K562 (cell line): ENCODE results near the gene MLH3. TPM values are rescaled to one million over a fixed set of nuclear protein-coding genes. Genes with fewer than 3 reads are reported as not detected.

ENCODE experiments used
- ATAC-seq: fragments of 200-7000 bp; cut with Tn5 transposase; 3 replicates; pipeline ENCODE4 v1.9.1; 2020; ENCODE audit warnings: moderate library complexity
- BruUV-seq: library from RNA; stranded (reverse); fragments of 400-500 nt; replicated peaks from 2 replicates; lab custom pipeline; 2021; lab: Mats Ljungman, UMichigan
- CTCF ChIA-PET: fragments of 300-600 bp; formaldehyde crosslinking; extraction: SDS; loops from one replicate; lab custom pipeline; 2021; ENCODE audit warnings: low intra/inter-chr PET ratio; lab: Yijun Ruan, JAX
- POLR2A ChIA-PET: fragments of 300-600, 350-650 bp; sonication (Branson Sonifier 250); formaldehyde crosslinking; extraction: SDS; loops from one replicate; lab custom pipeline; 2021; ENCODE audit warnings: antibody characterized with exemption, inconsistent platforms; lab: Yijun Ruan, JAX
- DNase-seq, 4 experiments: peaks; one replicate each; pipeline versions ENCODE4 v3.0.0 to v3.0.0-alpha.2; 2011 to 2018; ENCODE audit warnings: low spot score in 3 of 4, mixed read lengths in 3 of 4; ENCODE audit errors: extremely low read depth in 1 of 4
- FAIRE-seq: peaks from 2 replicates; lab custom pipeline; 2011; peaks lifted over from hg19 to GRCh38; lab: Jason Lieb, UNC
- H2AFZ ChIP-seq: 2 replicates; pipeline ENCODE4 v1.6.0; 2011; ENCODE audit warnings: low read depth, low read length, control low read depth, inconsistent platforms
- H3K27ac ChIP-seq: fragments of 200-600 bp; 3 replicates; pipeline ENCODE4 v1.8.0; 2011; ENCODE audit warnings: low read depth, mild to moderate bottlenecking, control low read depth, inconsistent platforms, low read length, moderate library complexity, mixed read lengths; ENCODE audit errors: extremely low read depth
- H3K27me3 ChIP-seq, 2 experiments: fragments of 300-600 bp in 1 of 2; 2 replicates in 1 of 2; 3 replicates in 1 of 2; pipeline versions ENCODE4 v1.6.0 to v1.8.0; 2011; ENCODE audit warnings: inconsistent platforms in 2 of 2, low read length in 2 of 2, mild to moderate bottlenecking in 1 of 2, mixed read lengths in 1 of 2, moderate library complexity in 1 of 2; ENCODE audit not compliant: control insufficient read depth in 2 of 2, insufficient read depth in 2 of 2
- H3K36me3 ChIP-seq: fragments of 300-600 bp; 3 replicates; pipeline ENCODE4 v1.8.0; 2011; ENCODE audit warnings: mild to moderate bottlenecking, low read length, inconsistent platforms; ENCODE audit not compliant: control insufficient read depth, insufficient read depth
- H3K4me1 ChIP-seq, 2 experiments: fragments of 200-600 bp in 1 of 2; replicated peaks in 1 of 2; 2 replicates in 1 of 2; 3 replicates in 1 of 2; pipeline versions ENCODE4 v1.5.1 to v1.8.0; 2011; ENCODE audit warnings: inconsistent platforms in 2 of 2, low read length in 2 of 2, mild to moderate bottlenecking in 1 of 2, mixed read lengths in 1 of 2, moderate library complexity in 1 of 2; ENCODE audit not compliant: control insufficient read depth in 2 of 2, insufficient read depth in 2 of 2
- H3K4me2 ChIP-seq: 2 replicates; pipeline ENCODE4 v1.6.1; 2011; ENCODE audit warnings: low read length, control low read depth, inconsistent platforms, mixed read lengths; ENCODE audit not compliant: insufficient read depth
- H3K4me3 ChIP-seq: fragments of 200-600 bp; sonication (generic), shearing (Covaris generic); 2 replicates; pipeline ENCODE4 v1.5.1; 2016; ENCODE audit warnings: control low read depth, inconsistent platforms
- H3K79me2 ChIP-seq: fragments of 200-600 bp; 3 replicates; pipeline ENCODE4 v1.8.0; 2011; ENCODE audit warnings: low read length, inconsistent platforms; ENCODE audit not compliant: control insufficient read depth, insufficient read depth
- H3K9ac ChIP-seq, 2 experiments: 2 replicates each; pipeline versions ENCODE4 v1.6.0 to v1.6.1; 2011; ENCODE audit warnings: low read depth in 2 of 2, low read length in 2 of 2, control low read depth in 1 of 2, inconsistent platforms in 1 of 2, mild to moderate bottlenecking in 1 of 2, mixed read lengths in 1 of 2; ENCODE audit not compliant: insufficient read depth in 1 of 2
- H3K9me1 ChIP-seq: one replicate; pipeline ENCODE4 v1.6.0; 2011; ENCODE audit warnings: inconsistent platforms, mild to moderate bottlenecking, low read length, moderate library complexity; ENCODE audit not compliant: control insufficient read depth, insufficient read depth
- H3K9me3 ChIP-seq: replicated peaks from 2 replicates; pipeline ENCODE4 v1.5.1; 2011; ENCODE audit warnings: low read depth, low read length, inconsistent platforms; ENCODE audit not compliant: control insufficient read depth, insufficient read depth
- H4K20me1 ChIP-seq: replicated peaks from 2 replicates; pipeline ENCODE4 v1.6.1; 2011; ENCODE audit warnings: low read length, inconsistent platforms, mixed read lengths; ENCODE audit not compliant: control insufficient read depth, insufficient read depth
- MBD1 ChIP-seq: fragments of 250-450 bp; sonication (Bioruptor Pico); IDR thresholded peaks from 2 replicates; pipeline ENCODE4 v1.8.0; 2022; ENCODE audit warnings: inconsistent platforms
- ZBED1 ChIP-seq: IDR thresholded peaks from 2 replicates; pipeline ENCODE4 v1.6.1; 2014
- ZNF175 ChIP-seq: fragments of 200-800 bp; sonication (Bioruptor generic); IDR thresholded peaks from 2 replicates; pipeline ENCODE4 v1.6.1; 2016; ENCODE audit warnings: low read depth, mild to moderate bottlenecking, missing genetic modification characterization, missing compliant biosample characterization
- ZNF316 ChIP-seq: fragments of 450-650 bp; IDR thresholded peaks from 2 replicates; pipeline ENCODE4 v1.6.1; 2016
- WGBS: fragments of 100-300 bp; shearing (Covaris generic); methylation state at CpG from one replicate; pipeline ENCODE4 v1.1.6; 2016; ENCODE audit warnings: low coverage, mixed read lengths; ENCODE audit not compliant: insufficient coverage; ENCODE audit errors: missing lambda C conversion rate; 5-methylcytosine and 5-hydroxymethylcytosine counted together
- in situ Hi-C: fragments of 300-500 bp; cut with MboI; formaldehyde crosslinking; loops from 4 replicates; pipeline ENCODE4 v1.15.0; 2018; ENCODE audit warnings: inconsistent platforms, mixed read lengths
- intact Hi-C: fragments of 100-400 bp; cut with micrococcal nuclease; formaldehyde crosslinking; loops from 2 replicates; pipeline ENCODE4 v1.14.2; 2022
- polyA plus RNA-seq, 8 experiments: library from polyadenylated mRNA; depleted of rRNA in 4 of 8; stranded (reverse) in 5 of 8; unstranded in 3 of 8; fragments of >200 nt; fragmentation: Nextera tagmentation in 2 of 8; fragmentation: Illumina TruSeq in 1 of 8; extraction: Ambion mirVana in 2 of 8; extraction: Trizol in 1 of 8; gene quantifications; 2 replicates each; pipeline versions ENCODE4 v1.2.1 to v1.2.3, GENCODE V29; 2011 to 2014; ENCODE audit warnings: inconsistent platforms in 1 of 8, missing spikeins in 1 of 8
- total RNA-seq, 7 experiments: library from RNA; depleted of rRNA in 6 of 7; stranded (reverse); fragments of >200 nt in 6 of 7; fragmentation: Illumina TruSeq in 2 of 7; extraction: Trizol in 2 of 7; gene quantifications; 2 replicates each; pipeline versions ENCODE4 v1.2.1 to v1.2.3, GENCODE V29; 2011 to 2021; ENCODE audit warnings: low replicate concordance in 1 of 7

The MLH3 gene
- total and polyA plus RNA-seq, 9 of the 15 experiments (the other 6 are each of a cell fraction or from before 2014, with no cell fraction given): 5.9 to 15.3 (median 10.7) TPM

GRCh38 chr14:74984236-74985027 is 66.8 kb downstream of the MLH3 start:
- WGBS: 68% methylated on average over 11 of the region's 16 CpGs
- no peak for FAIRE-seq
- in situ Hi-C loops: no loop called here
- ATAC-seq: no peak
- Histone ChIP-seq H3K4me1 (peaks cover 0 to 21% of the 10 kb centered on the region in 2 experiments; a peak in 2 of 5 replicates), H3K9ac (no peak overlapping the region), H3K4me3 (no peak overlapping the region)
- no peak for TF ChIP-seq MBD1
- no peak for TF ChIP-seq ZBED1
- TF ChIP-seq, all 486 proteins: peak for 0
- intact Hi-C loops: no loop called here
- Histone ChIP-seq H3K27ac (no peak overlapping the region), H3K36me3 (no peaks in the 10 kb centered on the region), H4K20me1 (no peaks in the 10 kb centered on the region), H2AFZ (no peak overlapping the region), H3K9me1 (no peaks in the 10 kb centered on the region), H3K9me3 (no peaks in the 10 kb centered on the region), H3K4me2 (no peak overlapping the region), H3K79me2 (no peaks in the 10 kb centered on the region), H3K27me3 (no peaks in the 10 kb centered on the region)
- CTCF ChIA-PET: no interaction called here
- no TSS peak for BruUV-seq
- DNase-seq: no peak
- POLR2A ChIA-PET: no interaction called here

- BruUV-seq: no TSS peak
- H3K4me3 ChIP-seq: no peak overlapping the region
- H3K36me3 ChIP-seq: no peaks in the 10 kb centered on the region
- WGBS: 75% methylated on average over 1 of the region's 1 CpG
- ATAC-seq (no peak), DNase-seq (no peak)
- no peak overlapping the region for H2AFZ ChIP-seq
- no peaks in the 10 kb centered on the region for H3K79me2 ChIP-seq
- no peak overlapping the region for H3K4me2 ChIP-seq
- peaks cover 0 to 26% of the 10 kb centered on the region in 2 experiments; a peak in 2 of 5 replicates for H3K4me1 ChIP-seq
- TF ChIP-seq ZNF316 (peak; percentile 12; the same call in 1 of the 2 replicates), ZNF175 (no peak)
- TF ChIP-seq, all 486 proteins: peak for 1
- in situ Hi-C loops (no loop called here), intact Hi-C loops (no loop called here)
- FAIRE-seq: no peak
- CTCF ChIA-PET: no interaction called here
- Histone ChIP-seq H4K20me1 (no peaks in the 10 kb centered on the region), H3K27me3 (no peaks in the 10 kb centered on the region), H3K27ac (no peak overlapping the region), H3K9me1 (no peaks in the 10 kb centered on the region), H3K9me3 (no peaks in the 10 kb centered on the region), H3K9ac (no peak overlapping the region)
- POLR2A ChIA-PET: no interaction called here
These were observed 67.9 kb downstream of the MLH3 start for GRCh38 chr14:74983343-74983742.
